H54 (cell line): Measurements from ENCODE around the gene ACTRT2.

Source experiments
- DNase-seq: peaks from one replicate; pipeline ENCODE4 v3.0.0; 2011; ENCODE audit warnings: low spot score, mixed read lengths; ENCODE audit not compliant: insufficient read length
- FAIRE-seq: peaks from 3 replicates; lab custom pipeline; 2011; peaks lifted over from hg19 to GRCh38; lab: Jason Lieb, UNC
- POLR2A ChIP-seq: IDR thresholded peaks from 2 replicates; pipeline ENCODE4 v1.6.1; 2011; ENCODE audit warnings: low read depth, mild to moderate bottlenecking, low read length

The ACTRT2 gene

GRCh38 chr1:3069491-3070308 lies 48.4 kb downstream of the ACTRT2 start:
- FAIRE-seq, result no peak
- peak; percentile 76 for DNase-seq
- TF ChIP-seq POLR2A, result no peak

GRCh38 chr1:3070309-3070643 lies 49.0 kb downstream of the ACTRT2 start:
- TF ChIP-seq POLR2A, result no peak
- DNase-seq, result no peak
- FAIRE-seq, result no peak

- DNase-seq, result no peak
These were observed 49.6 kb downstream of the ACTRT2 start for GRCh38 chr1:3070644-3071564.

GRCh38 chr1:3071565-3072390 lies 50.5 kb downstream of the ACTRT2 start:
- DNase-seq (no peak), FAIRE-seq (no peak)
- no peak for TF ChIP-seq POLR2A

More at GRCh38 chr1:3070644-3071564, 49.6 kb downstream of the ACTRT2 start:
- TF ChIP-seq POLR2A, result no peak
- FAIRE-seq, result no peak
